Measurements from ENCODE around the gene DLGAP1. TPM values are rescaled to one million over a fixed set of nuclear protein-coding genes. Genes with fewer than 3 reads are reported as not detected.

DLGAP1 gene
- total and polyA plus RNA-seq, 2 experiments from 2014 or later: 17.0 to 48.5 TPM

GRCh38 chr18:3596324-3596636 is 858.8 kb downstream of the DLGAP1 start:
- peaks cover 19% of the 10 kb centered on the region for H3K79me2 ChIP-seq (replicated peaks; ENCODE audit: insufficient read depth)
- H3K4me3 Mint-ChIP-seq: no peak overlapping the region; the same call in 2 of the 3 replicates
- TF ChIP-seq NANOG (IDR thresholded peaks at IDR 0.05; ENCODE audit: borderline replicate concordance): no peak
- no peak for TF ChIP-seq ZNF462 (CRISPR knock-in tag; IDR thresholded peaks at IDR 0.05)
- TF ChIP-seq POLR2AphosphoS5 (IDR thresholded peaks at IDR 0.05; ENCODE audit: low read depth): no peak
- no peak for TF ChIP-seq JUNB (IDR thresholded peaks at IDR 0.05; ENCODE audit: unreplicated experiment)
- no peak for TF ChIP-seq ZNF114 (CRISPR knock-in tag; IDR thresholded peaks at IDR 0.05)
- TF ChIP-seq REST (IDR thresholded peaks at IDR 0.05; ENCODE audit: unreplicated experiment): no peak
- TF ChIP-seq CREB1 (CRISPR knock-in tag; IDR thresholded peaks at IDR 0.05; ENCODE audit: low read depth): no peak
- no peak for TF ChIP-seq ZNF331 (CRISPR knock-in tag; IDR thresholded peaks at IDR 0.05; ENCODE audit: low read depth)
- TF ChIP-seq, protein P1, sequence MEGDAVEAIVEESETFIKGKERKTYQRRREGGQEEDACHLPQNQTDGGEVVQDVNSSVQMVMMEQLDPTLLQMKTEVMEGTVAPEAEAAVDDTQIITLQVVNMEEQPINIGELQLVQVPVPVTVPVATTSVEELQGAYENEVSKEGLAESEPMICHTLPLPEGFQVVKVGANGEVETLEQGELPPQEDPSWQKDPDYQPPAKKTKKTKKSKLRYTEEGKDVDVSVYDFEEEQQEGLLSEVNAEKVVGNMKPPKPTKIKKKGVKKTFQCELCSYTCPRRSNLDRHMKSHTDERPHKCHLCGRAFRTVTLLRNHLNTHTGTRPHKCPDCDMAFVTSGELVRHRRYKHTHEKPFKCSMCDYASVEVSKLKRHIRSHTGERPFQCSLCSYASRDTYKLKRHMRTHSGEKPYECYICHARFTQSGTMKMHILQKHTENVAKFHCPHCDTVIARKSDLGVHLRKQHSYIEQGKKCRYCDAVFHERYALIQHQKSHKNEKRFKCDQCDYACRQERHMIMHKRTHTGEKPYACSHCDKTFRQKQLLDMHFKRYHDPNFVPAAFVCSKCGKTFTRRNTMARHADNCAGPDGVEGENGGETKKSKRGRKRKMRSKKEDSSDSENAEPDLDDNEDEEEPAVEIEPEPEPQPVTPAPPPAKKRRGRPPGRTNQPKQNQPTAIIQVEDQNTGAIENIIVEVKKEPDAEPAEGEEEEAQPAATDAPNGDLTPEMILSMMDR (conservative IDR thresholded peaks at IDR 0.05; ENCODE audit: low read depth in 2 of 2): no peak
- no peak for TF ChIP-seq ETS1 (IDR thresholded peaks at IDR 0.05)
- no peak for TF ChIP-seq EZH2phosphoT487 (IDR thresholded peaks at IDR 0.05; ENCODE audit: unreplicated experiment)
- no peak for TF ChIP-seq EZH2 (IDR thresholded peaks at IDR 0.05; ENCODE audit: low read depth, unreplicated experiment)
- TF ChIP-seq STAT1 (IDR thresholded peaks at IDR 0.05; ENCODE audit: unreplicated experiment): no peak

More at GRCh38 chr18:3596324-3596636, 858.8 kb downstream of the DLGAP1 start:
- H3K4me1 Mint-ChIP-seq: peaks cover 58% of the 10 kb centered on the region
- H3K27ac Mint-ChIP-seq: peak overlapping the region; percentile 94
- no peak overlapping the region for H3K4me3 ChIP-seq
- no peaks in the 10 kb centered on the region; the same call in 1 of the 2 replicates for H3K36me3 ChIP-seq (ENCODE audit: insufficient read depth)
- no peak overlapping the region for H2AFZ ChIP-seq
- no peak for DNase-seq (ENCODE audit: low spot score)
- peaks cover 22% of the 10 kb centered on the region for H3K27me3 ChIP-seq (ENCODE audit: insufficient read depth)
- peaks cover 21% of the 10 kb centered on the region for H3K36me3 Mint-ChIP-seq (ENCODE audit: low read depth)
- peaks cover 19% of the 10 kb centered on the region for H3F3A ChIP-seq (replicated peaks; ENCODE audit: low read depth)
- H3K27ac ChIP-seq (ENCODE audit: low read depth): peak overlapping the region; percentile 72; the same call in 1 of the 2 replicates
- no peaks in the 10 kb centered on the region for H4K20me1 ChIP-seq (replicated peaks; ENCODE audit: insufficient read depth)
- H3K9me3 Mint-ChIP-seq: no peaks in the 10 kb centered on the region
- H3K27me3 Mint-ChIP-seq (ENCODE audit: insufficient read depth, low read depth, poor library complexity): peaks cover 22% of the 10 kb centered on the region
- peak overlapping the region; percentile 72; the same call in 1 of the 2 replicates for H3K4me2 ChIP-seq
- peaks cover 53% of the 10 kb centered on the region for H3K4me1 ChIP-seq (ENCODE audit: insufficient read depth)
- ATAC-seq: no peak
- no peaks in the 10 kb centered on the region for H3K9me2 ChIP-seq (ENCODE audit: insufficient read depth)

Data from GM23338 (cell line).